Retinal pigment epithelial cell (primary cell): ENCODE results near the gene BEST2.
"Not testable (repeated sequence)": the region's sequence is repeated elsewhere in the genome, so short reads cannot be mapped to it uniquely, and the experiment has no call there.

Source experiments
- DNase-seq: peaks from one replicate; pipeline ENCODE4 v3.0.0-alpha.2; 2010; ENCODE audit warnings: low read depth
- H3K4me3 ChIP-seq: 2 replicates; pipeline ENCODE4 v1.5.1; 2011; ENCODE audit warnings: mild to moderate bottlenecking, low read length, control low read depth, moderate library complexity
- CTCF ChIP-seq: conservative IDR thresholded peaks from 2 replicates; pipeline ENCODE4 v1.5.1; 2011; ENCODE audit warnings: low read depth, low read length, control low read depth, inconsistent platforms

The BEST2 gene

DNA sequence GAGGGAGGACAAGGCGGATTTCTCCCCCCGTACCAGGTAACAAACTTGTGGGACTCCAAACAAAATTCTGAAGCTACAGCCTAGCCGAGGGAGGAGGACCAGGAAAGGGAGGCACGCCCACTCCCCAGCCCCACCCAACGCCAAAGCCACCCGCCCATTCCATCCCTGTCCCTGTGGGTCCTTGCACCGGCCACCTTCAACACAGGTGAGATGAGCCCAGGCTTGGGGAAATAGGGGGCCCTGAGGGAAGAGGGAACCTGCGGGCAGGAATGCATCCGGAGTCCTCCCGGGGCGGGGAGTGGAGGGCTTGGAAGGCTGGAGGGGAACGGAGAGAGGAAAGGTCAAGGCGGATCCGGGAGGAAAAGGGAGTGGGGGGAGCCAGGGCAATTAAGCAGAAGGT is at the start of gene BEST2:
Gene BEST2, plus strand, starts transcription at position 157 of the 400 bp plus-strand sequence. CDS start 802 bp downstream, outside the sequence.
- no peak within 1 kb of the TSS for H3K4me3 ChIP-seq
- DNase-seq: no peak
- TF ChIP-seq CTCF: no peak

DNA sequence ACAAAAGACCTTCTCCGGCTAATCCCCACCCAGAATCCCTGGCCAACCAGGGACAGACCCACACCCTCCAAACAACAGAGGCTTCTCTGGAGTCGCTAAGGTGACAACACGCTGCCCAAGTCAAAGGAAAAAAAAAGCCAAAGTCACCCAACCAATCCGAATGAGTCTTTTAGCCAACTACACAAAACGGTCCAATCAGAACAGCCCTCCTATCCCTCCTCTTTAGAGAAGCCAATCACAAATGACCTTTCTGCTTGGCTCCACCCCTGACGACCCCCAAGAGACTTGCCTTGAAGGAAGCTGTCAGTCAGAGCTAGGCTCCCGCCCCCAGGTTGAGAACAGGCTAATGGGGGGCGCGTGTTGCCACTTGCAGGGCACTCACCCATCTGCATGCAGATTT is 48.5 kb upstream of the BEST2 start:
- DNase-seq: no peak
- no peak for TF ChIP-seq CTCF
- H3K4me3 ChIP-seq: no peak overlapping the region

GRCh38 chr19:12705169-12705568 is 46.4 kb upstream of the BEST2 start:
- H3K4me3 ChIP-seq: no peak overlapping the region
- TF ChIP-seq CTCF: no peak
- DNase-seq: no peak

GRCh38 chr19:12705654-12706331 is 45.8 kb upstream of the BEST2 start:
- no peak for TF ChIP-seq CTCF
- no peak overlapping the region for H3K4me3 ChIP-seq
- DNase-seq: no peak

DNA sequence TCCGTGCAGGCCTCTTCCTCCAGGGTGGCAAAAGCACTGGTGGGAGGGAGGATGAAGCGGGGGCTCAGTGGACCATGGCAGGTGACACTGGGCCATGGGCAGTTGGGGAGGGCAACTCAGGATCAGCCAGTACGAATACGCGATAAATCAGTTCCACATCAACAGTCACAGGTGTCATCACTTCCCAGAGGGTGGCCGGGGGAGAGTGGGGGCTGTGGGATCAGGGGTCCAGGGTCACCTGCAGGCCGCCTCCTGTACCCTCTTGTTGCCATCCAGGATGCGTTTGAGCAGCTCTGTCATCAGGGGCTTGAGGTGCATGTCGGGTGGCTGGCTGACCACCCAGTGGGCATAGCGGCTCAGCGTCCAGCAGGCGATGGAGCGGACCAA is 45.3 kb upstream of the BEST2 start:
- no peak overlapping the region for H3K4me3 ChIP-seq
- DNase-seq: no peak

GRCh38 chr19:12708641-12709040 is 43.0 kb upstream of the BEST2 start:
- TF ChIP-seq CTCF: no peak
- no peak overlapping the region for H3K4me3 ChIP-seq
- DNase-seq: no peak

More for the DNA sequence above, 45.3 kb upstream of the BEST2 start:
- TF ChIP-seq CTCF: no peak

GRCh38 chr19:12711187-12711586 is 40.4 kb upstream of the BEST2 start:
- DNase-seq: no peak
- no peak for TF ChIP-seq CTCF
- H3K4me3 ChIP-seq: no peak overlapping the region

GRCh38 chr19:12712077-12712476 is 39.5 kb upstream of the BEST2 start:
- DNase-seq, H3K4me3 ChIP-seq: not testable (repeated sequence)

DNA sequence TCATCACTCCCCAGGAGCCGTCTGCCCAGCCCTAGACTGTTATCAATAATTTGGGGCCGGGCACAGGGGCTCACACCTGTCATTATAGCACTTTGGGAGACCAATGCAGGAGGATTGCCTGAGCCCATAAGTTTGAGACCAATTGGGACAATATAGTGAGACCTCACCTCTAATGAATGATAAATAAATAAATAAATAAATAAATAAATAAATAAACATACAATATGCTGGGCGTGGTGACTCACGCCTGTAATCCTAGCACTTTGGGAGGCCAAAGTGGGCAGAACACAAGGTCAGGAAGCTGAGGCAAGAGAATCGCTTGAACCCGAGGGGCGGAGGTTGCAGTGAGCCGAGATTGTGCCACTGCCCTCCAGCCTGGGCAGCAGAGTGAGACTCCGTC is 38.3 kb upstream of the BEST2 start:
- H3K4me3 ChIP-seq, DNase-seq: not testable (repeated sequence)
